Loucy (cell line): ENCODE results near the gene GIPC2.
"Not testable (repeated sequence)": the region's sequence is repeated elsewhere in the genome, so short reads cannot be mapped to it uniquely, and the experiment has no call there.

Source experiments
- H2AFZ ChIP-seq: fragments of 200-600 bp; sonication (generic); 2 replicates; pipeline ENCODE4 v1.6.0; 2016; ENCODE audit warnings: antibody characterized with exemption, mild to moderate bottlenecking, low read length, moderate library complexity
- H3F3A ChIP-seq: fragments of 200-600 bp; 2 replicates; pipeline ENCODE4 v1.6.0; 2016; ENCODE audit warnings: antibody characterized with exemption, low read depth, mild to moderate bottlenecking
- H3K27me3 ChIP-seq: fragments of 200-600 bp; sonication (generic); 2 replicates; pipeline ENCODE4 v1.6.1; 2014; ENCODE audit warnings: low read length, mild to moderate bottlenecking; ENCODE audit not compliant: insufficient read depth, poor library complexity, severe bottlenecking
- H3K36me3 ChIP-seq: fragments of 200-600 bp; sonication (generic); 2 replicates; pipeline ENCODE4 v1.6.1; 2016; ENCODE audit warnings: low read length; ENCODE audit not compliant: insufficient read depth
- H3K4me1 ChIP-seq: fragments of 200-600 bp; sonication (generic); 2 replicates; pipeline ENCODE4 v1.5.1; 2014; ENCODE audit warnings: low read length, mild to moderate bottlenecking; ENCODE audit not compliant: insufficient read depth, poor library complexity, severe bottlenecking
- H3K4me2 ChIP-seq: fragments of 200-600 bp; sonication (generic); 2 replicates; pipeline ENCODE4 v1.6.0; 2014; ENCODE audit warnings: antibody characterized with exemption, low read length, low read depth, mild to moderate bottlenecking; ENCODE audit not compliant: poor library complexity, severe bottlenecking
- H3K4me3 ChIP-seq: fragments of 200-600 bp; sonication (generic); 2 replicates; pipeline ENCODE4 v1.5.1; 2014; ENCODE audit warnings: low read length, mild to moderate bottlenecking, mixed read lengths; ENCODE audit not compliant: poor library complexity, severe bottlenecking
- H3K79me2 ChIP-seq: fragments of 200-600 bp; sonication (generic); 2 replicates; pipeline ENCODE4 v1.6.1; 2014; ENCODE audit warnings: low read length; ENCODE audit not compliant: insufficient read depth
- H3K9ac ChIP-seq: fragments of 200-600 bp; sonication (generic); 2 replicates; pipeline ENCODE4 v1.6.0; 2014; ENCODE audit warnings: mild to moderate bottlenecking, low read depth, low read length, moderate library complexity; ENCODE audit not compliant: poor library complexity, severe bottlenecking
- H3K9me2 ChIP-seq: fragments of 200-600 bp; sonication (generic); replicated peaks from 2 replicates; pipeline ENCODE4 v1.6.1; 2016; ENCODE audit warnings: low read depth, low read length, mixed read lengths
- H3K9me3 ChIP-seq: fragments of 200-600 bp; sonication (generic); 2 replicates; pipeline ENCODE4 v1.6.1; 2014; ENCODE audit warnings: mild to moderate bottlenecking, antibody characterized with exemption, low read length, low read depth; ENCODE audit not compliant: insufficient read depth
- H4K20me1 ChIP-seq: fragments of 200-600 bp; sonication (generic); 2 replicates; pipeline ENCODE4 v1.6.0; 2014; ENCODE audit warnings: antibody characterized with exemption, low read length, mild to moderate bottlenecking; ENCODE audit not compliant: insufficient read depth, poor library complexity, severe bottlenecking
- EZH2phosphoT487 ChIP-seq: fragments of 200-600 bp; IDR thresholded peaks from 2 replicates; pipeline ENCODE4 v1.6.1; 2018; ENCODE audit warnings: antibody characterized with exemption, mild to moderate bottlenecking, moderate library complexity, borderline replicate concordance
- TF ChIP-seq, protein P1 (sequence below): fragments of 200-600 bp; sonication (generic); conservative IDR thresholded peaks from 2 replicates; pipeline ENCODE4 v1.5.1; 2014; ENCODE audit warnings: mild to moderate bottlenecking, antibody characterized with exemption, low read length

GIPC2 gene

DNA sequence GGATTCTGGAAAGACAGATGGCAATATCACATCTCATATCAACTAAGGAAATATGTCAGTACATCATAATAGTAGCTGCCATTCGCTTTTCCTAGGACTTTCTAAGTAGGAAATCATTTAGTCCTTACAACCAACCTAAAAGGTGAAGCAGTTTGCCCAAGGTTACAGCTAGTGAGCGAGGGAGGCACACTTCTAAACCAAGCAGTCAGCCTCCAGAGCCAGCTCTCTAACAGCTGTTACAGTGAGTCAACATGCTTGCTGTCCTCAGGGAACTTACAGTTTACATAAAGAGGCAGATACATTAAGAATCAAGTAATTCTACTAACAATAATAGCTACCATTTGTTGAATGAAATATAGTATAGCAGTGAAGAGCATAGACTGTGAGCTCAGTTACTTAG lies 57.1 kb downstream of the GIPC2 start:
- Histone ChIP-seq H3F3A (no peaks in the 10 kb centered on the region), H2AFZ (no peak overlapping the region)

DNA sequence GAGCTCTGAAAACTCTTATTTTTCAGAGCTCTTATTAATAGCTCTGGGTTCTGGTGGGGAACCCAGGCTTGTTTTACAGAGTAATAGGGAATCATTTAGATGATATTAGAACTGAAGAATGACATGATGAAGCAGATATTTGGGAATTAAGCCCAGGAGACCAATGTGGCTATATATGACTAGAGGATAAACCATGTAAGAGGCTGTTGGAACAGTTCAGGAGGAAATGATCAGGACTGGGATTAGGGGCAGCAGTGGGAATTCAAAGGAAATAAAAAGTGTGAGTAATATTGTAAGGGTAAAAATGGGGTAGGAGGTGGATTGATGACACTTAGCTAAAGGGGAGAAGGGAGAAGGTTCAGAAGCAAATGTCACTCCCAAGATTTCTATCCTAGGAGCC lies 58.6 kb downstream of the GIPC2 start:
- Histone ChIP-seq H3K4me1 (no peaks in the 10 kb centered on the region), H3K9me2 (no peaks in the 10 kb centered on the region), H3K4me3 (no peak overlapping the region), H3K9me3 (no peaks in the 10 kb centered on the region), H3K27me3 (no peaks in the 10 kb centered on the region), H3K4me2 (no peak overlapping the region), H3K79me2 (no peaks in the 10 kb centered on the region), H3K36me3 (no peaks in the 10 kb centered on the region), H2AFZ (no peak overlapping the region), H4K20me1 (no peaks in the 10 kb centered on the region), H3F3A (no peaks in the 10 kb centered on the region), H3K9ac (no peak overlapping the region)
- TF ChIP-seq, protein P1, sequence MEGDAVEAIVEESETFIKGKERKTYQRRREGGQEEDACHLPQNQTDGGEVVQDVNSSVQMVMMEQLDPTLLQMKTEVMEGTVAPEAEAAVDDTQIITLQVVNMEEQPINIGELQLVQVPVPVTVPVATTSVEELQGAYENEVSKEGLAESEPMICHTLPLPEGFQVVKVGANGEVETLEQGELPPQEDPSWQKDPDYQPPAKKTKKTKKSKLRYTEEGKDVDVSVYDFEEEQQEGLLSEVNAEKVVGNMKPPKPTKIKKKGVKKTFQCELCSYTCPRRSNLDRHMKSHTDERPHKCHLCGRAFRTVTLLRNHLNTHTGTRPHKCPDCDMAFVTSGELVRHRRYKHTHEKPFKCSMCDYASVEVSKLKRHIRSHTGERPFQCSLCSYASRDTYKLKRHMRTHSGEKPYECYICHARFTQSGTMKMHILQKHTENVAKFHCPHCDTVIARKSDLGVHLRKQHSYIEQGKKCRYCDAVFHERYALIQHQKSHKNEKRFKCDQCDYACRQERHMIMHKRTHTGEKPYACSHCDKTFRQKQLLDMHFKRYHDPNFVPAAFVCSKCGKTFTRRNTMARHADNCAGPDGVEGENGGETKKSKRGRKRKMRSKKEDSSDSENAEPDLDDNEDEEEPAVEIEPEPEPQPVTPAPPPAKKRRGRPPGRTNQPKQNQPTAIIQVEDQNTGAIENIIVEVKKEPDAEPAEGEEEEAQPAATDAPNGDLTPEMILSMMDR = no peak
- no peak for TF ChIP-seq EZH2phosphoT487

More for the DNA sequence above, 57.1 kb downstream of the GIPC2 start:
- no peaks in the 10 kb centered on the region for H3K36me3 ChIP-seq
- no peak overlapping the region for H3K4me2 ChIP-seq
- H3K79me2 ChIP-seq = no peaks in the 10 kb centered on the region
- TF ChIP-seq EZH2phosphoT487 = no peak
- TF ChIP-seq, protein P1 = no peak
- H3K9me2 ChIP-seq = no peaks in the 10 kb centered on the region
- H4K20me1 ChIP-seq = no peaks in the 10 kb centered on the region
- H3K4me1 ChIP-seq = no peaks in the 10 kb centered on the region
- no peak overlapping the region for H3K9ac ChIP-seq
- no peak overlapping the region for H3K4me3 ChIP-seq
- no peaks in the 10 kb centered on the region for H3K9me3 ChIP-seq
- H3K27me3 ChIP-seq = no peaks in the 10 kb centered on the region

DNA sequence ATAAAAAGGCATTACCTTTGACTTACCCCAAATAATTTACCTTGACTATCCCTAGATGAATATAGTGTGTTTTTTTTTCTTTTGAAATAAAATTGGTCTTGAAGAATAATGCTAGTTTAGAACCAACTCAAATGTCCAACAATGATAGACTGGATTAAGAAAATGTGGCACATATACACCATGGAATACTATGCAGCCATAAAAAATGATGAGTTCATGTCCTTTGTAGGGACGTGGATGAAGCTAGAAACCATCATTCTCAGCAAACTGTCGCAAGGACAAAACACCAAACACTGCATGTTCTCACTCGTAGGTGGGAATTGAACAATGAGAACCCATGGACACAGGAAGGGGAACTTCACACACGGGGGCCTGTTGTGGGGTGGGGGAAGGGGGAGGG lies 63.9 kb downstream of the GIPC2 start:
- not testable (repeated sequence) for H3K36me3 ChIP-seq, H3K4me2 ChIP-seq, H3K9me3 ChIP-seq, H2AFZ ChIP-seq, H3K4me1 ChIP-seq, H4K20me1 ChIP-seq, H3F3A ChIP-seq, H3K9ac ChIP-seq, H3K9me2 ChIP-seq, H3K4me3 ChIP-seq, H3K27me3 ChIP-seq, H3K79me2 ChIP-seq

DNA sequence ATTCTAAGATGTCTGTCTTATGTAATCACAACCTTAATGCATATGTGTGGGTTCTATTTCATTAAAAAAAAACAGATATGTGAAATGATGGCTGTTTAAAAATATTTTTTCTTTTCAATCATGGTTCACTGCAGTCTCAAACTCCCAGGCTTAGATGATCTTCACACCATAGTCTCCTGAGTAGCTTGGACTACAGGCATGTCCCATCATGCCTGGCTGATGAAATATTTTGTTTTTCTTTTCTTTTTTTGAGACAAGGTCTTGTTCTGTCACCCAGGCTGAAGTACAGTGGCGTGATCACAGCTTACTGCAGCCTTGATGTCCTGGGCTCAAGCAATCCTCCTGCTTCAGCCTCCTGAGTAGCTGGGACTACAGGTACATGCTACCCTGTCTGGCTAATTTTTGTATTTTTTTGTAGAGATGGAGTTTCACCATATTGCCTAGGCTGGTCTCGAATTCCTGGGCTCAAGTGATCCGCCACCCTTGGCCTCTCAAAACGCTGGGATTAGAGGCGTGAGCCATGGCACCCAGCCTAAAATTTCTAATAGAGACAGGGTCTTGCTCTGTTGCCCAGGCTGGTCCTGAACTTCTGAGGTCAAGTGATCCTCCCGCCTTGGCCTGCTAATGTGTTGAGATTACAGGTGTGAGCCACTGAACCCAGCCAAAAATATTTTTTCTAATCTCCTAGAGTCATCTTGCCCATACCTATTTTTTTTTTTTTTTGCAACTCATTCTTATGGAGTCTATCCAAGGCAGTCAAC lies 67.6 kb downstream of the GIPC2 start:
- Histone ChIP-seq H2AFZ (no peak overlapping the region), H4K20me1 (no peaks in the 10 kb centered on the region), H3K79me2 (no peaks in the 10 kb centered on the region), H3F3A (no peaks in the 10 kb centered on the region), H3K27me3 (no peaks in the 10 kb centered on the region), H3K9me2 (no peaks in the 10 kb centered on the region), H3K4me1 (no peaks in the 10 kb centered on the region), H3K9me3 (no peaks in the 10 kb centered on the region), H3K4me3 (no peak overlapping the region), H3K9ac (no peak overlapping the region), H3K36me3 (no peaks in the 10 kb centered on the region), H3K4me2 (no peak overlapping the region)
- TF ChIP-seq, protein P1 = no peak
- no peak for TF ChIP-seq EZH2phosphoT487
